SK-N-SH (cell line): ENCODE results near the gene ODAD3. TPM values are rescaled to one million over a fixed set of nuclear protein-coding genes. Genes with fewer than 3 reads are reported as not detected.
A peak's percentile ranks its signal among the peaks of the same experiment; 100 is the strongest.

Source experiments
- CTCF ChIA-PET: fragments of 300-600, 350-600 bp; formaldehyde crosslinking; extraction: SDS; loops from one replicate; lab custom pipeline; 2021; lab: Yijun Ruan, JAX
- POLR2A ChIA-PET: fragments of 350-600 bp; sonication (Branson Sonifier 250); formaldehyde crosslinking; extraction: SDS; loops from one replicate; lab custom pipeline; 2020; ENCODE audit warnings: antibody characterized with exemption, inconsistent platforms; lab: Yijun Ruan, JAX
- DNase-seq: peaks from one replicate; pipeline ENCODE4 v3.0.0; 2012
- H2AFZ ChIP-seq: fragments of 200-600 bp; sonication (generic); 2 replicates; pipeline ENCODE4 v1.8.1; 2016; ENCODE audit warnings: antibody characterized with exemption, mild to moderate bottlenecking, low read depth
- H3F3A ChIP-seq: fragments of 200-600 bp; sonication (generic); replicated peaks from 2 replicates; pipeline ENCODE3; 2016; ENCODE audit warnings: antibody characterized with exemption, mild to moderate bottlenecking; ENCODE audit not compliant: insufficient read depth
- H3K27ac ChIP-seq, 2 experiments: fragments of 200-500 bp in 1 of 2; fragments of 200-600 bp in 1 of 2; sonication (Bioruptor generic) in 1 of 2; sonication (generic), shearing (Covaris generic) in 1 of 2; 2 replicates each; pipeline versions ENCODE4 v1.5.1 to v1.6.1; 2014 to 2016; ENCODE audit warnings: low read depth in 2 of 2, inconsistent platforms in 1 of 2, low read length in 1 of 2, mild to moderate bottlenecking in 1 of 2, mixed read lengths in 1 of 2
- H3K27me3 ChIP-seq: fragments of 200-600 bp; sonication (generic), shearing (Covaris generic); 2 replicates; pipeline ENCODE4 v1.6.1; 2016; ENCODE audit warnings: mixed run types; ENCODE audit not compliant: insufficient read depth
- H3K36me3 ChIP-seq, 2 experiments: fragments of 200-500 bp in 1 of 2; fragments of 200-600 bp in 1 of 2; sonication (Bioruptor generic) in 1 of 2; sonication (generic) in 1 of 2; replicated peaks in 1 of 2; 2 replicates each; pipeline versions ENCODE3 to v1.5.1; 2014 to 2016; ENCODE audit warnings: low read length in 1 of 2, mild to moderate bottlenecking in 1 of 2; ENCODE audit not compliant: insufficient read depth in 2 of 2, control insufficient read depth in 1 of 2
- H3K4me1 ChIP-seq, 2 experiments: fragments of 200-500 bp in 1 of 2; fragments of 200-600 bp in 1 of 2; sonication (Bioruptor generic) in 1 of 2; sonication (generic), shearing (Covaris generic) in 1 of 2; 2 replicates each; pipeline versions ENCODE4 v1.5.1 to v1.6.1; 2014 to 2016; ENCODE audit warnings: low read depth in 1 of 2, low read length in 1 of 2, mixed run types in 1 of 2; ENCODE audit not compliant: insufficient read depth in 2 of 2, control insufficient read depth in 1 of 2
- H3K4me2 ChIP-seq: fragments of 200-600 bp; sonication (generic), shearing (Covaris generic); 2 replicates; pipeline ENCODE4 v1.6.1; 2017; ENCODE audit warnings: mixed run types
- H3K4me3 ChIP-seq, 2 experiments: fragments of 200-500 bp in 1 of 2; fragments of 200-600 bp in 1 of 2; sonication (Bioruptor generic) in 1 of 2; sonication (generic), shearing (Covaris generic) in 1 of 2; 2 replicates each; pipeline versions ENCODE4 v1.5.1 to v1.8.1; 2014 to 2016; ENCODE audit warnings: low read depth in 2 of 2, inconsistent platforms in 1 of 2, low read length in 1 of 2, mild to moderate bottlenecking in 1 of 2, mixed read lengths in 1 of 2, moderate library complexity in 1 of 2
- H3K79me2 ChIP-seq: fragments of 200-600 bp; sonication (generic); 2 replicates; pipeline ENCODE4 v1.8.1; 2017; ENCODE audit warnings: mild to moderate bottlenecking; ENCODE audit not compliant: insufficient read depth
- H3K9ac ChIP-seq: fragments of 200-600 bp; sonication (generic); 2 replicates; pipeline ENCODE4 v1.6.1; 2017; ENCODE audit warnings: mixed run types
- H3K9me2 ChIP-seq: fragments of 200-600 bp; sonication (generic); 2 replicates; pipeline ENCODE4 v1.6.1; 2017; ENCODE audit warnings: mixed run types
- H3K9me3 ChIP-seq: fragments of 200-600 bp; sonication (generic); 2 replicates; pipeline ENCODE4 v1.6.1; 2017; ENCODE audit warnings: mixed run types, mild to moderate bottlenecking, moderate library complexity
- H4K20me1 ChIP-seq: fragments of 200-600 bp; sonication (generic); 2 replicates; pipeline ENCODE4 v1.6.1; 2017; ENCODE audit warnings: mild to moderate bottlenecking, mixed run types; ENCODE audit not compliant: insufficient read depth
- CTCF ChIP-seq: fragments of 200-600 bp; sonication (generic); IDR thresholded peaks from 2 replicates; pipeline ENCODE4 v1.6.1; 2017; ENCODE audit warnings: antibody characterized with exemption, mild to moderate bottlenecking, moderate library complexity
- ELF1 ChIP-seq: IDR thresholded peaks from 2 replicates; pipeline ENCODE4 v1.4.0; 2012
- EP300 ChIP-seq, 2 experiments: IDR thresholded peaks; 2 replicates each; pipeline versions ENCODE4 v1.4.0 to v1.6.1; 2012; ENCODE audit warnings: borderline replicate concordance in 1 of 2, low read depth in 1 of 2, low read length in 1 of 2
- EZH2phosphoT487 ChIP-seq: fragments of 200-600 bp; sonication (generic); IDR thresholded peaks from 2 replicates; pipeline ENCODE4 v1.6.1; 2017; ENCODE audit warnings: low read depth, mixed run types, mild to moderate bottlenecking, antibody characterized with exemption, moderate library complexity, borderline replicate concordance
- GATA2 ChIP-seq: sonication (generic); formaldehyde crosslinking; IDR thresholded peaks from 2 replicates; pipeline ENCODE4 v1.5.0; 2020; ENCODE audit warnings: mild to moderate bottlenecking, missing genetic modification reagents
- JUND ChIP-seq: IDR thresholded peaks from 2 replicates; pipeline ENCODE4 v1.4.0; 2012
- NRF1 ChIP-seq: IDR thresholded peaks from 2 replicates; pipeline ENCODE4 v1.6.1; 2012; ENCODE audit warnings: low read depth, mild to moderate bottlenecking, low read length
- PBX3 ChIP-seq: IDR thresholded peaks from 2 replicates; pipeline ENCODE4; 2012
- POLR2AphosphoS5 ChIP-seq: IDR thresholded peaks from 2 replicates; pipeline ENCODE4 v1.6.1; 2012; ENCODE audit warnings: low read depth, low read length
- RAD21 ChIP-seq: IDR thresholded peaks from 2 replicates; pipeline ENCODE4 v1.6.1; 2012; ENCODE audit warnings: mild to moderate bottlenecking, low read length
- RCOR1 ChIP-seq: fragments of 150-350 bp; IDR thresholded peaks from 2 replicates; pipeline ENCODE4 v1.6.1; 2017; ENCODE audit warnings: antibody characterized with exemption, low read length
- SMC3 ChIP-seq: IDR thresholded peaks from 2 replicates; pipeline ENCODE4 v1.6.1; 2012; ENCODE audit warnings: low read depth, low read length, improper control_type of control experiment
- TAF1 ChIP-seq: IDR thresholded peaks from 2 replicates; pipeline ENCODE4 v1.6.1; 2012; ENCODE audit warnings: low read depth, mild to moderate bottlenecking, low read length, moderate library complexity, borderline replicate concordance
- TEAD4 ChIP-seq: IDR thresholded peaks from 2 replicates; pipeline ENCODE4 v1.4.0; 2012; ENCODE audit warnings: mild to moderate bottlenecking, borderline replicate concordance; ENCODE audit not compliant: insufficient read depth
- ZBTB33 ChIP-seq: IDR thresholded peaks from 2 replicates; pipeline ENCODE4 v1.4.0; 2012; ENCODE audit warnings: low read depth, borderline replicate concordance
- WGBS: methylation state at CpG from one replicate; pipeline ENCODE4 v1.1.6; 2017; ENCODE audit warnings: low lambda C conversion rate; 5-methylcytosine and 5-hydroxymethylcytosine counted together
- polyA plus RNA-seq, 3 experiments: library from polyadenylated mRNA; depleted of rRNA; stranded (reverse); fragments of >200 nt; gene quantifications; 2 replicates each; pipeline ENCODE4 v1.2.3, GENCODE V29; 2012

Gene ODAD3
- polyA plus RNA-seq, 1 of the 3 experiments (the other 2 are of a cell fraction), result 4.2 TPM

- WGBS, result 60% methylated on average over 13 of the region's 23 CpGs
These were observed 11.9 kb upstream of the ODAD3 start for GRCh38 chr19:11446652-11447301.

GRCh38 chr19:11446271-11446651 lies 11.3 kb upstream of the ODAD3 start:
- Histone ChIP-seq H3K27me3 (no peaks in the 10 kb centered on the region), H3K79me2 (peaks cover 6% of the 10 kb centered on the region; the same call in 1 of the 2 replicates), H3K36me3 (peaks cover 23 to 49% of the 10 kb centered on the region in 2 experiments), H3K9me2 (no peaks in the 10 kb centered on the region), H3F3A (peaks cover 9% of the 10 kb centered on the region), H3K9me3 (no peaks in the 10 kb centered on the region), H4K20me1 (no peaks in the 10 kb centered on the region), H3K4me2 (no peak overlapping the region), H2AFZ (no peak overlapping the region), H3K4me3 (no peak overlapping the region), H3K9ac (no peak overlapping the region), H3K4me1 (no peaks in the 10 kb centered on the region; a peak in 1 of 4 replicates), H3K27ac (no peak overlapping the region)
- 89% methylated on average over 10 of the region's 14 CpGs for WGBS
- POLR2A ChIA-PET, result interaction anchor here (0.8 to 1.5 kb wide), 4 partner anchors 11 to 72 kb away, joined by 3 to 7 read pairs (median 4); partner anchors contain the start of genes ODAD3, PRKCSH and SWSAP1
- CTCF ChIA-PET, result interaction anchor here (0.7 to 4.1 kb wide), 17 partner anchors 10 to 203 kb away, joined by 3 to 36 read pairs (median 4); partner anchors contain the start of genes EPOR, ODAD3, PRKCSH and TSPAN16
- no peak for DNase-seq
- no peak for TF ChIP-seq RCOR1
- TF ChIP-seq ELF1, result no peak
- TF ChIP-seq RAD21, result no peak
- no peak for TF ChIP-seq EP300 (IDR thresholded peaks at IDR 0.05; ENCODE audit: borderline replicate concordance in 1 of 2, low read depth in 1 of 2, low read length in 1 of 2)
- TF ChIP-seq ZBTB33, result no peak
- TF ChIP-seq EZH2phosphoT487, result no peak
- TF ChIP-seq POLR2AphosphoS5, result no peak
- TF ChIP-seq GATA2 (CRISPR knock-in tag), result no peak
- no peak for TF ChIP-seq PBX3
- TF ChIP-seq TAF1, result no peak
- TF ChIP-seq TEAD4, result no peak
- TF ChIP-seq NRF1, result no peak

More at GRCh38 chr19:11446652-11447301, 11.9 kb upstream of the ODAD3 start:
- DNase-seq, result peak; percentile 97
- peaks cover 9% of the 10 kb centered on the region for H3F3A ChIP-seq
- ChIA-PET CTCF (interaction anchor here (0.6 to 4.2 kb wide), 21 partner anchors 11 to 216 kb away, joined by 3 to 36 read pairs (median 5); partner anchors contain the start of genes EPOR and TSPAN16), POLR2A (interaction anchor here (1.3 kb wide), 1 partner anchor 12 kb away, joined by 4 read pairs; the partner anchor contains the start of genes ODAD3 and PRKCSH)
- peaks cover 18 to 43% of the 10 kb centered on the region in 2 experiments for H3K36me3 ChIP-seq
- H4K20me1 ChIP-seq, result no peaks in the 10 kb centered on the region
- no peak overlapping the region for H3K9ac ChIP-seq
- no peak overlapping the region for H2AFZ ChIP-seq
- H3K27me3 ChIP-seq, result no peaks in the 10 kb centered on the region
- H3K27ac ChIP-seq, result no peak overlapping the region
- H3K9me3 ChIP-seq, result no peaks in the 10 kb centered on the region
- H3K4me1 ChIP-seq, result no peaks in the 10 kb centered on the region
- TF ChIP-seq RAD21, result peak; percentile 81
- no peak for TF ChIP-seq PBX3
- TF ChIP-seq CTCF, result peak; percentile 85
- TF ChIP-seq JUND, result no peak
- TF ChIP-seq SMC3, result peak; percentile 62
- TF ChIP-seq NRF1, result no peak
- 0 out of 2 replicates have a peak, but pooled peaks cover 4% of the 10 kb centered on the region for H3K79me2 ChIP-seq
- no peak overlapping the region; a peak in 1 of 4 replicates for H3K4me3 ChIP-seq
- H3K4me2 ChIP-seq, result no peak overlapping the region
- H3K9me2 ChIP-seq, result no peaks in the 10 kb centered on the region
